Measurements from ENCODE around the gene EYA2.

- TF ChIP-seq CTCF (IDR thresholded peaks at IDR 0.05) (no peak), POLR2A (IDR thresholded peaks at IDR 0.05) (no peak)
These were observed 288.7 kb downstream of the EYA2 start for GRCh38 chr20:47183367-47183766.
